Fibroblast of the aortic adventitia (primary cell): ENCODE data around the gene ITSN1. TPM values are rescaled to one million over a fixed set of nuclear protein-coding genes. Genes with fewer than 3 reads are reported as not detected.
"Not testable (repeated sequence)": the region's sequence is repeated elsewhere in the genome, so short reads cannot be mapped to it uniquely, and the experiment has no call there.

Source experiments
- DNase-seq: peaks from one replicate; pipeline ENCODE4 v3.0.0-alpha.2; 2010; ENCODE audit warnings: low read depth
- H3K4me3 ChIP-seq: 2 replicates; pipeline ENCODE4 v1.5.1; 2011; ENCODE audit warnings: low read depth, mild to moderate bottlenecking, control low read depth, low read length, moderate library complexity
- total RNA-seq: library from RNA; depleted of rRNA; stranded (reverse); fragments of >200 nt; gene quantifications from 2 replicates; pipeline ENCODE4 v1.2.3, GENCODE V29; 2012; ENCODE audit warnings: low replicate concordance
- TF ChIP-seq, protein P1 (sequence below): IDR thresholded peaks from 2 replicates; pipeline ENCODE4 v1.5.1; 2011; ENCODE audit warnings: mild to moderate bottlenecking, low read length, control low read depth, inconsistent platforms; ENCODE audit not compliant: insufficient read depth

The ITSN1 gene
- total RNA-seq, 1 donor = 35.0 TPM

GRCh38 chr21:33667636-33668035, 25.3 kb downstream of the ITSN1 start:
- no peak for DNase-seq

DNA sequence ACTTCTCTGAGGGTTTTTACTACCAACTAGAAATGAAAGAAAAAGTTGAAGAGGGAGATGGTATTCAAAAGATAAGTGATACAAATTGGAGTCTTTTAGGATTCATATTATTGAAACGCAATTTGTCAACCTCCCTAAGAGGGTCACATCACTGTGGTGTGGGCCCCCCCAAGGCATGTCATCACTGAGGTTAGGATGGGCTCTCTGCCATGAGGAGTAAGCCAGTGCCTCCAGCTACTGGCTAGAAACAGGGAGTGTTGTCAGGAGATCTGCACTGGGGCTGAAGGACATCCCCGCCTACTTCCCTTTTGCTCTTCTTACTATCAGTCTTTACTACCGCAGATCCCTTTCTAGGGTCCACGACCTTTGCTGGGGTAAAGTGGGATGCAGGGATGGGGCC, 25.9 kb downstream of the ITSN1 start:
- H3K4me3 ChIP-seq = no peak overlapping the region
- peak; percentile 38 for DNase-seq
- TF ChIP-seq, protein P1, sequence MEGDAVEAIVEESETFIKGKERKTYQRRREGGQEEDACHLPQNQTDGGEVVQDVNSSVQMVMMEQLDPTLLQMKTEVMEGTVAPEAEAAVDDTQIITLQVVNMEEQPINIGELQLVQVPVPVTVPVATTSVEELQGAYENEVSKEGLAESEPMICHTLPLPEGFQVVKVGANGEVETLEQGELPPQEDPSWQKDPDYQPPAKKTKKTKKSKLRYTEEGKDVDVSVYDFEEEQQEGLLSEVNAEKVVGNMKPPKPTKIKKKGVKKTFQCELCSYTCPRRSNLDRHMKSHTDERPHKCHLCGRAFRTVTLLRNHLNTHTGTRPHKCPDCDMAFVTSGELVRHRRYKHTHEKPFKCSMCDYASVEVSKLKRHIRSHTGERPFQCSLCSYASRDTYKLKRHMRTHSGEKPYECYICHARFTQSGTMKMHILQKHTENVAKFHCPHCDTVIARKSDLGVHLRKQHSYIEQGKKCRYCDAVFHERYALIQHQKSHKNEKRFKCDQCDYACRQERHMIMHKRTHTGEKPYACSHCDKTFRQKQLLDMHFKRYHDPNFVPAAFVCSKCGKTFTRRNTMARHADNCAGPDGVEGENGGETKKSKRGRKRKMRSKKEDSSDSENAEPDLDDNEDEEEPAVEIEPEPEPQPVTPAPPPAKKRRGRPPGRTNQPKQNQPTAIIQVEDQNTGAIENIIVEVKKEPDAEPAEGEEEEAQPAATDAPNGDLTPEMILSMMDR = no peak

More at GRCh38 chr21:33667636-33668035, 25.3 kb downstream of the ITSN1 start:
- H3K4me3 ChIP-seq = no peak overlapping the region
- TF ChIP-seq, protein P1 = no peak

GRCh38 chr21:33668620-33669019, 26.3 kb downstream of the ITSN1 start:
- no peak overlapping the region for H3K4me3 ChIP-seq
- no peak for DNase-seq
- TF ChIP-seq, protein P1 = no peak

GRCh38 chr21:33670076-33670978, 28.0 kb downstream of the ITSN1 start:
- TF ChIP-seq, protein P1 = no peak
- no peak for DNase-seq
- no peak overlapping the region for H3K4me3 ChIP-seq

DNA sequence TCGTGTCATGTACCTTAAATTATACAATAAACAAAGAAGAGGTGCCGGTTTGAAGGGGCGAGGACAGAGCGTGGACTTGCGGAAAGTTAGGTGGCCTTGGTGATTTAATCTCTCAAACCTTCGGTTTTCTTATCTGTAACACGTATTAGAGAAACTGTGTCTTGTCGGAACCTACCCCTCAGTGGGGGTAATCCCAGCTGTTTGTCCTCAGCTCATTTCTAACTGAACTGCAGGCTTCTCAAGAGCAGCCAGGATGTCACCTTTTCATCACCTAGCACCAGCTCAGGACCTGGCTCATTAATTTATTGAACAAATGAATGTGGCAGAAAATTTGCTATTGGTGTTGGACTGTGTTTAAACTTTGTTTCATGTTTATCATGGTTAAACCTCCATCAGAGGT, 31.2 kb downstream of the ITSN1 start:
- no peak for DNase-seq
- TF ChIP-seq, protein P1 = no peak
- no peak overlapping the region for H3K4me3 ChIP-seq

DNA sequence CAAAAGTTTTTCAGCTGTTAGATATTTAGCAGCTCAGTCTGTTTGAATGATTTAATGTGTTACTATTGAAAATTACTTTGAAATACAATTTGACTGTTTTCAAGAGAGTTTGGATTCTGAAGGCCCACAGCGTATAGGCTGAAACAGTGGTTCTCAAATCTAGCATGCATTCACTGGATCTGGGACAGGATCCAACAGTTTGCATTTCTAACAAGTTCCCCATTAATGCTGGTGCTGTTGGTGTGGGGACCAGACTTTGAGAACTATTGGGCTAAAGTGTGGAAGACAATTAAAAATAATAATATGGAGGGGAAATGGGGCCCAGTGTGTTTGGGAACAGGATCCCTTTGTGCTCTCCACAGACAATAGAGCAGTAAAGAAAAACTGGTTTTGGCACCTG, 31.9 kb downstream of the ITSN1 start:
- no peak overlapping the region for H3K4me3 ChIP-seq
- no peak for DNase-seq
- TF ChIP-seq, protein P1 = no peak

DNA sequence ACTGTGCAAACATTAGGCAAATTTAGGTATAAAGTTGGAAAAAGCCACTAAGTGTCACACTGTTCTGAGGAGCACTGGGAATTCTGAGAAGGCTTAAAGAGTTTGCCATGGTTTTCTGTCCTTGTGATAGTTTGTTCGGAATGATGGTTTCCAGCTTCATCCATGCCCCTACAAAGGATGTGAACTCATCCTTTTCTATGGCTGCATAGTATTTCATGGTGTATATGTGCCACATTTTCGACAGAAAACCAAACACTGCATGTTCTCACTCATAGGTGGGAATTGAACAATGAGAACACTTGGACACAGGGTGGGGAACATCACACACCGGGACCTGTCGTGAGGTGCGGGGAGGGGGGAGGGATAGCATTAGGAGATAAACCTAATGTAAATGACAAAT, 34.4 kb downstream of the ITSN1 start:
- not testable (repeated sequence) for DNase-seq, H3K4me3 ChIP-seq
